ENCODE measurements around the gene SRL. TPM values are rescaled to one million over a fixed set of nuclear protein-coding genes. Genes with fewer than 3 reads are reported as not detected.

SRL gene
- total and polyA plus RNA-seq, 11 donors = 218 to 760 (median 491) TPM

DNA sequence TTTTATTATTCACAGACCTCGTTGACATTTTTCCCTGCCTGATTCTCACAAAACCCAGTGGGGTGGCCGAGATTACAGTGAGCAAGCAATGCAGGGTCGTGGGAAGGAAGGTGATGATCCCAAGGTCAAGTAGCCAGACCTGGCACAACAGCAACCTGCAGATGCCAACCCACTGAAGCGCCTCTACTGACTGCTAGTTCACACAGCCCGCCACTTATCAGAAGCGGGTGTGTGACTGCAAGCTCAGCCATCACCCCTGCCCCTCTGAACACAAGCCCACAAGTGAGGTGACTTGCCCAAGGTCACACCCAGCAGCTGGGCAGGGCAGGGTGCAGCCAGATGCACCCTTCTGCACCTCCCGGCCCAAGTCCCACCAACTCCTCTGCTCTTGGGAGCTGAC lies 23.8 kb upstream of the SRL start:
- H3K9me3 ChIP-seq = no peaks in the 10 kb centered on the region

GRCh38 chr16:4264546-4264945 lies 22.7 kb upstream of the SRL start:
- H3K27me3 ChIP-seq = no peaks in the 10 kb centered on the region
- TF ChIP-seq POLR2A (IDR thresholded peaks at IDR 0.05) = no peak
- TF ChIP-seq, protein P1, sequence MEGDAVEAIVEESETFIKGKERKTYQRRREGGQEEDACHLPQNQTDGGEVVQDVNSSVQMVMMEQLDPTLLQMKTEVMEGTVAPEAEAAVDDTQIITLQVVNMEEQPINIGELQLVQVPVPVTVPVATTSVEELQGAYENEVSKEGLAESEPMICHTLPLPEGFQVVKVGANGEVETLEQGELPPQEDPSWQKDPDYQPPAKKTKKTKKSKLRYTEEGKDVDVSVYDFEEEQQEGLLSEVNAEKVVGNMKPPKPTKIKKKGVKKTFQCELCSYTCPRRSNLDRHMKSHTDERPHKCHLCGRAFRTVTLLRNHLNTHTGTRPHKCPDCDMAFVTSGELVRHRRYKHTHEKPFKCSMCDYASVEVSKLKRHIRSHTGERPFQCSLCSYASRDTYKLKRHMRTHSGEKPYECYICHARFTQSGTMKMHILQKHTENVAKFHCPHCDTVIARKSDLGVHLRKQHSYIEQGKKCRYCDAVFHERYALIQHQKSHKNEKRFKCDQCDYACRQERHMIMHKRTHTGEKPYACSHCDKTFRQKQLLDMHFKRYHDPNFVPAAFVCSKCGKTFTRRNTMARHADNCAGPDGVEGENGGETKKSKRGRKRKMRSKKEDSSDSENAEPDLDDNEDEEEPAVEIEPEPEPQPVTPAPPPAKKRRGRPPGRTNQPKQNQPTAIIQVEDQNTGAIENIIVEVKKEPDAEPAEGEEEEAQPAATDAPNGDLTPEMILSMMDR (IDR thresholded peaks at IDR 0.05) = no peak
- peak in 3 of 4 donors; percentile 33 to 37 (median 35) for ATAC-seq
- H3K27ac ChIP-seq = peak overlapping the region in 10 of 12 donors; percentile 10 to 62 (median 49)
- peaks cover 0 to 30% (median 11%) of the 10 kb centered on the region in 12 donors for H3K4me1 ChIP-seq
- H3K9me3 ChIP-seq = no peaks in the 10 kb centered on the region
- peak overlapping the region in 1 of 12 donors; percentile 33 for H3K4me3 ChIP-seq
- H3K36me3 ChIP-seq = peaks cover 0 to 22% (median 6%) of the 10 kb centered on the region in 9 donors
- peak in 1 of 5 donors; percentile 44 for DNase-seq
- intact Hi-C loops (cut with DNase I) = loop anchor here in 2 of 10 donors (5.0 to 10.0 kb wide), 2 partner anchors 140 to 282 kb away; no protein-coding TSS in a partner anchor
- 29 to 46% (median 40%) methylated on average over 3 to 5 of the region's 5 CpGs for WGBS, 4 donors

More for the DNA sequence above, 23.8 kb upstream of the SRL start:
- intact Hi-C loops (cut with DNase I) = loop anchor here in 1 of 10 donors (10.0 kb wide), 1 partner anchor 139 kb away; no protein-coding TSS in a partner anchor
- 38 to 59% (median 55%) methylated on average over 6 to 7 of the region's 7 CpGs for WGBS, 4 donors
- no peak overlapping the region for H3K27ac ChIP-seq
- ATAC-seq (peak in 2 of 4 donors; percentile 3 to 10), DNase-seq (peak in 1 of 5 donors; percentile 58)
- peaks cover 0 to 33% (median 13%) of the 10 kb centered on the region in 12 donors for H3K4me1 ChIP-seq
- no peak for TF ChIP-seq POLR2A (IDR thresholded peaks at IDR 0.05)
- TF ChIP-seq, protein P1 (IDR thresholded peaks at IDR 0.05) = no peak
- H3K27me3 ChIP-seq = no peaks in the 10 kb centered on the region
- H3K36me3 ChIP-seq = peaks cover 0 to 16% (median 6%) of the 10 kb centered on the region in 9 donors
- no peak overlapping the region for H3K4me3 ChIP-seq

DNA sequence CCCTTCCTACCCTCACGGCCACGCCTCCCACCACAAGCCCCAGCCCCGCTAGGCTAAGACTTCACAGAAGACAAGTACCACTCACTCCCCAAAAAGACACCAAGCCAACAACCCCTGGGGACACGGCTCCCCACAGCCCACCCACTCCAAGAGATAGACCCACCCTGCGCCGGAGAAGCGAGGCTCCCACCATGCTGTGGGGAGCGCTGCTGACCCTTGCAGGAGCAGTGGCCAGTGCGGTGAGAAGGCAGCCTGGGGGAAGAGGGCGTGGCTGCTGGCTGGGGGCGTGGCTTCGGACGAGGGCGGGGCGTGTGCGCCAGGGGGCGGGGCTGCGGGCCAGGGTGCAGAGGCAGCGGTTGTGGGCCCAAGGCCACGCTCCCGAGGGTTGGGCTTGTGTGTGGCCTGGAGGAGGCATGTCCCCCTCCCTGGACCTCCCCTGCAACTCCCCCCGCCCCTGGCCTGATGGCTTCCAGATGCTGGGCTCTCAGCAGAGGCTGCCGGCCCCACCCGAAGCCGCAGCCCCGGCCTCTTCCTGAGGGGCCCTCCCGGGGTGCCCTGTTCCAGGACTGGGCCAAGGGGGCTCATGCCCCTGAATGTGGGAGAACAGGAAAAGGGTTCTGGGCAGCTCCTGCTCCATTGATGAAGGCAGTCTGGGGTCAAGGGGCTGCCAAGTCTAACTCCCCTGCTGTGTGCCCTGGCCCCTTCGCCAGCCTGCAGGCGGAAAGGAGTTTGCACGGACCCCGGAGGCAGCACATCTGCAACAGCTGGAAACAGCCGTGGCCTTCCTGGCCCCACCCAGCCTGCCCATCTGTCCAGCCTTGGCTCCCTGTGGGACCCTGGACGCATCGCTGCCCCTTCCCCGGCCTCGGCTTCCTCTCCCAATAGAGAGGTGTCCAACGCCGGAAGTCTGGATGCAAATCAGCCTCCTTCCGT lies 21.9 kb upstream of the SRL start:
- WGBS, 4 donors = 49 to 66% (median 52%) methylated on average over 14 to 39 of the region's 39 CpGs
- DNase-seq (peak; percentile 83 to 90 (median 86)), ATAC-seq (peak; percentile 59 to 88 (median 84))
- H3K9me3 ChIP-seq = no peaks in the 10 kb centered on the region
- peak overlapping the region in 11 of 12 donors; percentile 10 to 62 (median 44) for H3K27ac ChIP-seq
- H3K27me3 ChIP-seq = no peaks in the 10 kb centered on the region
- intact Hi-C loops (cut with DNase I) = loop anchor here in 2 of 10 donors (5.0 to 10.0 kb wide), 2 partner anchors 141 to 281 kb away; no protein-coding TSS in a partner anchor
- TF ChIP-seq, protein P1 (IDR thresholded peaks at IDR 0.05) = no peak
- TF ChIP-seq POLR2A (IDR thresholded peaks at IDR 0.05) = no peak
- H3K4me1 ChIP-seq = peaks cover 0 to 30% (median 11%) of the 10 kb centered on the region in 12 donors
- H3K4me3 ChIP-seq = peak overlapping the region in 4 of 12 donors; percentile 3 to 33 (median 22)
- peaks cover 0 to 22% (median 6%) of the 10 kb centered on the region in 9 donors for H3K36me3 ChIP-seq

All from heart left ventricle (tissue), 16 donors.